A673 (cell line): ENCODE data around the gene GET4. TPM values are rescaled to one million over a fixed set of nuclear protein-coding genes. Genes with fewer than 3 reads are reported as not detected.
A peak's percentile ranks its signal among the peaks of the same experiment; 100 is the strongest.

Experiments
- BruUV-seq: library from RNA; stranded (reverse); fragments of 400-500 nt; replicated peaks from 2 replicates; lab custom pipeline; 2021; lab: Mats Ljungman, UMichigan
- CTCF ChIA-PET: fragments of 300-600 bp; sonication (Branson Sonifier 250); formaldehyde crosslinking; loops from one replicate; lab custom pipeline; 2022; ENCODE audit warnings: antibody characterized with exemption; lab: Charles Lee
- POLR2A ChIA-PET: fragments of 300-600 bp; sonication (Branson Sonifier 250); formaldehyde crosslinking; loops from one replicate; lab custom pipeline; 2022; ENCODE audit warnings: antibody characterized with exemption; ENCODE audit not compliant: low non-redundant PET; lab: Charles Lee
- DNase-seq: peaks from one replicate; pipeline ENCODE4 v3.0.0-alpha.2; 2015; ENCODE audit warnings: low spot score
- H3K27ac ChIP-seq: fragments of 200-600 bp; sonication (generic); 2 replicates; pipeline ENCODE4 v1.5.1; 2016; ENCODE audit warnings: mixed run types, low read depth, mild to moderate bottlenecking, mixed read lengths, antibody characterized with exemption, low read length; ENCODE audit not compliant: poor library complexity, severe bottlenecking
- H3K27me3 ChIP-seq: fragments of 200-600 bp; sonication (generic); replicated peaks from 2 replicates; pipeline ENCODE4 v1.6.1; 2017; ENCODE audit warnings: mixed run types, low read depth, mild to moderate bottlenecking, mixed read lengths, antibody characterized with exemption, low read length; ENCODE audit not compliant: insufficient read depth, poor library complexity
- H3K36me3 ChIP-seq: fragments of 200-600 bp; sonication (generic); 2 replicates; pipeline ENCODE4 v1.6.1; 2016; ENCODE audit warnings: mixed run types, mild to moderate bottlenecking, mixed read lengths, antibody characterized with exemption, low read length; ENCODE audit not compliant: insufficient read depth, poor library complexity, severe bottlenecking
- H3K4me1 ChIP-seq: fragments of 200-600 bp; sonication (generic); 2 replicates; pipeline ENCODE4 v1.6.1; 2017; ENCODE audit warnings: mixed run types, mild to moderate bottlenecking, mixed read lengths, antibody characterized with exemption, low read length; ENCODE audit not compliant: insufficient read depth, poor library complexity, severe bottlenecking
- H3K4me3 ChIP-seq: fragments of 200-600 bp; sonication (generic); 2 replicates; pipeline ENCODE4 v1.5.1; 2016; ENCODE audit warnings: low read depth, mixed run types, mild to moderate bottlenecking, mixed read lengths, low read length; ENCODE audit not compliant: poor library complexity, severe bottlenecking
- H3K9me3 ChIP-seq: fragments of 200-600 bp; sonication (generic); 2 replicates; pipeline ENCODE4 v1.6.1; 2016; ENCODE audit warnings: mixed run types, low read depth, mild to moderate bottlenecking, mixed read lengths, antibody characterized with exemption, low read length; ENCODE audit not compliant: poor library complexity, severe bottlenecking
- EZH2 ChIP-seq: fragments of 200-600 bp; sonication (generic); IDR thresholded peaks from 2 replicates; pipeline ENCODE4 v1.6.1; 2017; ENCODE audit warnings: borderline replicate concordance, low read depth, mild to moderate bottlenecking, mixed read lengths, antibody characterized with exemption, low read length; ENCODE audit not compliant: poor library complexity, severe bottlenecking
- intact Hi-C: fragments of 100-400 bp; cut with micrococcal nuclease; formaldehyde crosslinking; loops from one replicate; pipeline ENCODE4 v1.10.0; 2022; ENCODE audit not compliant: unreplicated experiment
- total RNA-seq: library from RNA; stranded (reverse); gene quantifications from 2 replicates; pipeline ENCODE4 v1.2.3, GENCODE V29; 2021
- TF ChIP-seq, protein P1 (sequence below): fragments of 300-800, 200-600 bp; sonication (generic); conservative IDR thresholded peaks from 2 replicates; pipeline ENCODE4 v1.5.1; 2017; ENCODE audit warnings: low read depth, mild to moderate bottlenecking, antibody characterized with exemption, low read length, moderate library complexity, mixed read lengths

Gene GET4
- total RNA-seq, 1 experiment from 2014 or later = 49.7 TPM

- Histone ChIP-seq H3K36me3 (peaks cover 39% of the 10 kb centered on the region), H3K4me1 (peaks cover 17% of the 10 kb centered on the region), H3K27ac (peak overlapping the region; percentile 44), H3K27me3 (no peaks in the 10 kb centered on the region), H3K4me3 (no peak overlapping the region), H3K9me3 (no peaks in the 10 kb centered on the region)
- ChIA-PET CTCF (interaction anchor here (0.7 to 1.6 kb wide), 3 partner anchors 86 to 91 kb away, joined by 3 to 10 read pairs (median 3); no protein-coding TSS in a partner anchor), POLR2A (no interaction called here)
- intact Hi-C loops = loop anchor here (5.0 kb wide), 1 partner anchor 52 kb away; no protein-coding TSS in a partner anchor
- TSS peak; percentile 24 for BruUV-seq
- DNase-seq = no peak
- TF ChIP-seq EZH2 = no peak
- TF ChIP-seq, protein P1, sequence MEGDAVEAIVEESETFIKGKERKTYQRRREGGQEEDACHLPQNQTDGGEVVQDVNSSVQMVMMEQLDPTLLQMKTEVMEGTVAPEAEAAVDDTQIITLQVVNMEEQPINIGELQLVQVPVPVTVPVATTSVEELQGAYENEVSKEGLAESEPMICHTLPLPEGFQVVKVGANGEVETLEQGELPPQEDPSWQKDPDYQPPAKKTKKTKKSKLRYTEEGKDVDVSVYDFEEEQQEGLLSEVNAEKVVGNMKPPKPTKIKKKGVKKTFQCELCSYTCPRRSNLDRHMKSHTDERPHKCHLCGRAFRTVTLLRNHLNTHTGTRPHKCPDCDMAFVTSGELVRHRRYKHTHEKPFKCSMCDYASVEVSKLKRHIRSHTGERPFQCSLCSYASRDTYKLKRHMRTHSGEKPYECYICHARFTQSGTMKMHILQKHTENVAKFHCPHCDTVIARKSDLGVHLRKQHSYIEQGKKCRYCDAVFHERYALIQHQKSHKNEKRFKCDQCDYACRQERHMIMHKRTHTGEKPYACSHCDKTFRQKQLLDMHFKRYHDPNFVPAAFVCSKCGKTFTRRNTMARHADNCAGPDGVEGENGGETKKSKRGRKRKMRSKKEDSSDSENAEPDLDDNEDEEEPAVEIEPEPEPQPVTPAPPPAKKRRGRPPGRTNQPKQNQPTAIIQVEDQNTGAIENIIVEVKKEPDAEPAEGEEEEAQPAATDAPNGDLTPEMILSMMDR = no peak
These were observed 2.2 kb upstream of the GET4 start for GRCh38 chr7:874031-874749.

DNA sequence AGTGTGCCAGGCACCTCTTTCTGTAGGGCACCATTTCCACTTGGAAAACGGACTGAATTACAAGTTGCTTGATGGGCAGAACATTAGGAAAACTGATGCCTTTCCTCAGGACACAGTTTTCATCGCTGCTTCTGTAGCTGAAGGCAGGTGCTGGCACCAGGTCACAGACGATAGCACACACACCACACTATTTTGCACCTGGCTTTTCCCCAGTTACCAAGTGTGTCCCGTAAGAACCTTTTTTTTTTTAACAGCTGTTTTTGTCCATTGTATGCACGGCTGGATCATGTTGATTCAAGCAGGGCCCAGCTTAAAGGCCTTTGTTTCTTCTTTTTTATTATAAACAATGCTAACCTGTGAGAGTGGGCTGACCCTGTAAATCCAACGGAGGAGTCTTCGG is 1.3 kb upstream of the GET4 start:
- POLR2A ChIA-PET = interaction anchor here (0.6 kb wide), 1 partner anchor 168 kb away, joined by 7 read pairs; no protein-coding TSS in a partner anchor
- peaks cover 18% of the 10 kb centered on the region for H3K4me1 ChIP-seq
- peaks cover 32% of the 10 kb centered on the region for H3K36me3 ChIP-seq
- intact Hi-C loops = no loop called here
- no peaks in the 10 kb centered on the region for H3K9me3 ChIP-seq
- CTCF ChIA-PET = no interaction called here
- no peak overlapping the region for H3K4me3 ChIP-seq
- H3K27me3 ChIP-seq = no peaks in the 10 kb centered on the region
- BruUV-seq = no TSS peak
- TF ChIP-seq, protein P1 = no peak
- no peak for TF ChIP-seq EZH2
- DNase-seq = no peak
- peak overlapping the region; percentile 55 for H3K27ac ChIP-seq

- peak overlapping the region; percentile 55 for H3K27ac ChIP-seq
- no peak for DNase-seq
- peaks cover 27% of the 10 kb centered on the region for H3K36me3 ChIP-seq
- intact Hi-C loops = no loop called here
- peak overlapping the region; percentile 24 for H3K4me3 ChIP-seq
- no peaks in the 10 kb centered on the region for H3K9me3 ChIP-seq
- no peaks in the 10 kb centered on the region for H3K27me3 ChIP-seq
- TF ChIP-seq EZH2 = no peak
- TF ChIP-seq, protein P1 = no peak
- ChIA-PET POLR2A (interaction anchor here (0.6 kb wide), 1 partner anchor 168 kb away, joined by 7 read pairs; no protein-coding TSS in a partner anchor), CTCF (no interaction called here)
- no TSS peak for BruUV-seq
- H3K4me1 ChIP-seq = peaks cover 18% of the 10 kb centered on the region
These were observed 778 bp upstream of the GET4 start for GRCh38 chr7:875476-876076.
